Endothelial cell of umbilical vein (primary cell): Measurements from ENCODE around the gene TRMT1. TPM values are rescaled to one million over a fixed set of nuclear protein-coding genes. Genes with fewer than 3 reads are reported as not detected.

ENCODE experiments used
- BruUV-seq: library from RNA; stranded (reverse); fragments of 400-500 nt; replicated peaks from 2 replicates; lab custom pipeline; 2021; lab: Mats Ljungman, UMichigan
- CTCF ChIA-PET: fragments of 300-600, 350-600 bp; sonication (Branson Sonifier 250); formaldehyde crosslinking; loops from one replicate; lab custom pipeline; 2021; ENCODE audit warnings: antibody characterized with exemption, inconsistent platforms; lab: Charles Lee
- POLR2A ChIA-PET: fragments of 300-600, 350-600 bp; sonication (Branson Sonifier 250); formaldehyde crosslinking; loops from one replicate; lab custom pipeline; 2021; ENCODE audit warnings: antibody characterized with exemption, inconsistent platforms; lab: Charles Lee
- DNase-seq: peaks from one replicate; pipeline ENCODE4 v3.0.0-alpha.2; 2011; ENCODE audit warnings: low read depth, low spot score
- FAIRE-seq: peaks from 2 replicates; lab custom pipeline; 2011; peaks lifted over from hg19 to GRCh38; lab: Jason Lieb, UNC
- H2AFZ ChIP-seq: 2 replicates; pipeline ENCODE4 v1.6.0; 2012; ENCODE audit warnings: low read depth, low read length, control low read depth, inconsistent platforms
- H3K27ac ChIP-seq: 2 replicates; pipeline ENCODE4 v1.5.1; 2011; ENCODE audit warnings: low read depth, mild to moderate bottlenecking, control low read depth, low read length, moderate library complexity; ENCODE audit not compliant: insufficient read depth
- H3K27me3 ChIP-seq, 2 experiments: 2 replicates each; pipeline versions ENCODE4 v1.6.0 to v1.6.1; 2011; ENCODE audit warnings: low read length in 2 of 2, mixed read lengths in 1 of 2; ENCODE audit not compliant: control insufficient read depth in 2 of 2, insufficient read depth in 2 of 2
- H3K36me3 ChIP-seq, 2 experiments: 2 replicates in 1 of 2; 3 replicates in 1 of 2; pipeline ENCODE4 v1.5.1; 2011; ENCODE audit warnings: low read length in 2 of 2, mild to moderate bottlenecking in 1 of 2, moderate library complexity in 1 of 2; ENCODE audit not compliant: control insufficient read depth in 2 of 2, insufficient read depth in 2 of 2; ENCODE audit errors: extremely low read depth in 1 of 2
- H3K4me1 ChIP-seq: 3 replicates; pipeline ENCODE4 v1.5.1; 2011; ENCODE audit warnings: mild to moderate bottlenecking, low read length; ENCODE audit not compliant: control insufficient read depth, insufficient read depth; ENCODE audit errors: extremely low read depth
- H3K4me2 ChIP-seq: 2 replicates; pipeline ENCODE4 v1.6.1; 2011; ENCODE audit warnings: low read length, control low read depth, mixed read lengths; ENCODE audit not compliant: insufficient read depth
- H3K4me3 ChIP-seq, 3 experiments: fragments of 200-600 bp in 1 of 3; sonication (generic), shearing (Covaris generic) in 1 of 3; replicated peaks in 1 of 3; 2 replicates each; pipeline ENCODE4 v1.5.1; 2011 to 2016; ENCODE audit warnings: control low read depth in 3 of 3, low read length in 3 of 3, mild to moderate bottlenecking in 2 of 3, inconsistent platforms in 1 of 3, low read depth in 1 of 3, moderate library complexity in 1 of 3; ENCODE audit not compliant: insufficient read depth in 1 of 3
- H3K79me2 ChIP-seq: 2 replicates; pipeline ENCODE4 v1.6.0; 2012; ENCODE audit warnings: low read length, inconsistent platforms; ENCODE audit not compliant: control insufficient read depth, insufficient read depth
- H3K9ac ChIP-seq: replicated peaks from 2 replicates; pipeline ENCODE3; 2011; ENCODE audit warnings: low read length, control low read depth; ENCODE audit not compliant: insufficient read depth; ENCODE audit errors: extremely low read depth
- H3K9me1 ChIP-seq: replicated peaks from 3 replicates; pipeline ENCODE4 v1.6.0; 2011; ENCODE audit warnings: mild to moderate bottlenecking, low read length; ENCODE audit not compliant: control insufficient read depth, insufficient read depth; ENCODE audit errors: extremely low read depth
- H3K9me3 ChIP-seq: replicated peaks from 2 replicates; pipeline ENCODE4 v1.5.1; 2012; ENCODE audit warnings: low read length, inconsistent platforms; ENCODE audit not compliant: control insufficient read depth, insufficient read depth
- H4K20me1 ChIP-seq: replicated peaks from 2 replicates; pipeline ENCODE3; 2011; ENCODE audit warnings: mild to moderate bottlenecking, low read length; ENCODE audit not compliant: control insufficient read depth, insufficient read depth; ENCODE audit errors: extremely low read depth
- JUN ChIP-seq: IDR thresholded peaks from 2 replicates; pipeline ENCODE4 v1.6.1; 2011; ENCODE audit warnings: borderline replicate concordance, low read depth; ENCODE audit not compliant: insufficient read length, insufficient read depth
- POLR2A ChIP-seq: IDR thresholded peaks from 2 replicates; pipeline ENCODE4 v1.6.1; 2012; ENCODE audit warnings: low read depth, mild to moderate bottlenecking, control low read depth, low read length
- dilution Hi-C: fragments of 300-500 bp; cut with MboI; formaldehyde crosslinking; loops from one replicate; pipeline ENCODE4 v1.15.0; 2019; ENCODE audit warnings: low sequenced_read_pairs; ENCODE audit not compliant: extremely low pct_ligation_motif_present
- intact Hi-C: fragments of 100-400 bp; cut with micrococcal nuclease; formaldehyde crosslinking; loops from one replicate; pipeline ENCODE4 v1.10.0; 2022
- polyA plus RNA-seq, 4 experiments: library from polyadenylated mRNA; depleted of rRNA in 3 of 4; stranded (reverse) in 3 of 4; unstranded in 1 of 4; fragments of >200 nt; gene quantifications; 2 replicates each; pipeline versions ENCODE4 v1.2.1 to v1.2.3, GENCODE V29; 2011 to 2012; ENCODE audit warnings: missing spikeins in 1 of 4
- total RNA-seq: library from RNA; stranded (reverse); gene quantifications from 2 replicates; pipeline ENCODE4 v1.2.3, GENCODE V29; 2021
- TF ChIP-seq, protein P1 (sequence below): IDR thresholded peaks from 2 replicates; pipeline ENCODE4 v1.6.1; 2011; ENCODE audit not compliant: insufficient read depth, insufficient read length
- TF ChIP-seq, protein P2 (sequence below), 2 donors: IDR thresholded peaks; 1 replicate in 1 of 2; 2 replicates in 1 of 2; pipeline ENCODE4 v1.5.1; 2011; ENCODE audit warnings: low read length in 2 of 2, mild to moderate bottlenecking in 2 of 2, moderate library complexity in 2 of 2, control low read depth in 1 of 2, inconsistent platforms in 1 of 2, low read depth in 1 of 2; ENCODE audit not compliant: insufficient read depth in 1 of 2; ENCODE audit errors: extremely low read depth in 1 of 2

The TRMT1 gene
- total and polyA plus RNA-seq, 2 donors (not counting 3 experiments of a cell fraction or from before 2014, with no cell fraction given), result 46.3 to 53.0 TPM

DNA sequence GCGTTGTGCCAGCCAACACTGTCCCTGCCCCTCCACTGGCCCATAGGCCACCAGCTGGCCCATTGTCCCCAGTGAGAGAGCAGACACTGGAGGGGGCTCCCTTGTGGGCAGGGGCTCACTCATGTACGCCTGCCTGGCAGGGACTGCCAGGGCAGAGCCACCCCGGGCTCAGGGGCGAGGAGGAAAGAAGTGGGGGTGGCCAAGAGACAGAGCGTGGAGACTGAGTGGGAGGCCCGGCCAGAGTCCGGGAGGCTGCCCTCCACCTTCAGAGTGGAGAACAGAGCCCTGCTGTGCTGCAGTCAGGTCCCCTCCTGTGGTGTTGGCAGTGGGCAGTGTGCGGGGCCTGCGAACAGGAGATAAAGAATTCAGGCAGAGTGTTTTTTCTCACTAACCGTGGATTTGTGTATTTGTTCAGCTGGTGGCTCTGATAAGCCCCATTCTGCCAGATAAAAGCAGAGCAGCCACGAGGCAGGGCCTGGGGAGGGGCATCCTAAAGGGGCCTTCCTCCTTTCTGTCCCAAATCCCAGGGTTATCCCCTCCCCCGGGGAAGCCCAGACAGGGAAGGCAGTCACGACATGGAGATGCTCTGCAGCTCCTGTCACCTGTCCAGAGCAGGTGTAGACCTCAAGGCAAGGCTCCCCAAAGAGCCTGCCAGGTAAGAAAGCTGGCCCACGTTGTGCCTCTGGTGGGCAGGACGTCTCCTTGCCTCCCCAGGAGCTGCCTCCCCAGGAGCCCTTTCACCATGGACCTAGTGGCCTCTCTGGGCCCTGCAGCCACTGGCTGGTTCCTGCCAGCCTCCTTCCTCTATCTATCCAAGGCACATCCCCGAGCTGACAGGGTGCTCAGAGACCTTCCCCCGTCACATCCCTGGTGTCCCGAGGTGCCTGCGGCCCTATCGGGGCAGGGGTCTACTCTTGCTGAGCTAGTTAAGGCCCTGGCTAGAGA lies 46.9 kb downstream of the TRMT1 start:
- BruUV-seq, result no TSS peak

More for the DNA sequence above, 46.9 kb downstream of the TRMT1 start:
- ChIA-PET POLR2A (no interaction called here), CTCF (interaction anchor here (0.7 to 6.2 kb wide), 8 partner anchors 8 to 104 kb away, joined by 3 to 32 read pairs (median 8); no protein-coding TSS in a partner anchor)
- Histone ChIP-seq H3K9me3 (no peaks in the 10 kb centered on the region), H3K9me1 (no peaks in the 10 kb centered on the region), H3K9ac (no peak overlapping the region), H3K36me3 (peaks cover 0 to 6% of the 10 kb centered on the region in 2 experiments), H2AFZ (no peak overlapping the region), H4K20me1 (no peaks in the 10 kb centered on the region), H3K79me2 (no peaks in the 10 kb centered on the region), H3K4me1 (no peaks in the 10 kb centered on the region), H3K27ac (no peak overlapping the region), H3K4me2 (no peak overlapping the region), H3K4me3 (no peak overlapping the region), H3K27me3 (no peaks in the 10 kb centered on the region)
- intact Hi-C loops (no loop called here), dilution Hi-C loops (no loop called here)
- DNase-seq, result peak; percentile 41
- FAIRE-seq, result no peak
- no peak for TF ChIP-seq JUN
- TF ChIP-seq, protein P1, sequence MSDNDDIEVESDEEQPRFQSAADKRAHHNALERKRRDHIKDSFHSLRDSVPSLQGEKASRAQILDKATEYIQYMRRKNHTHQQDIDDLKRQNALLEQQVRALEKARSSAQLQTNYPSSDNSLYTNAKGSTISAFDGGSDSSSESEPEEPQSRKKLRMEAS, result no peak
- TF ChIP-seq, protein P2, sequence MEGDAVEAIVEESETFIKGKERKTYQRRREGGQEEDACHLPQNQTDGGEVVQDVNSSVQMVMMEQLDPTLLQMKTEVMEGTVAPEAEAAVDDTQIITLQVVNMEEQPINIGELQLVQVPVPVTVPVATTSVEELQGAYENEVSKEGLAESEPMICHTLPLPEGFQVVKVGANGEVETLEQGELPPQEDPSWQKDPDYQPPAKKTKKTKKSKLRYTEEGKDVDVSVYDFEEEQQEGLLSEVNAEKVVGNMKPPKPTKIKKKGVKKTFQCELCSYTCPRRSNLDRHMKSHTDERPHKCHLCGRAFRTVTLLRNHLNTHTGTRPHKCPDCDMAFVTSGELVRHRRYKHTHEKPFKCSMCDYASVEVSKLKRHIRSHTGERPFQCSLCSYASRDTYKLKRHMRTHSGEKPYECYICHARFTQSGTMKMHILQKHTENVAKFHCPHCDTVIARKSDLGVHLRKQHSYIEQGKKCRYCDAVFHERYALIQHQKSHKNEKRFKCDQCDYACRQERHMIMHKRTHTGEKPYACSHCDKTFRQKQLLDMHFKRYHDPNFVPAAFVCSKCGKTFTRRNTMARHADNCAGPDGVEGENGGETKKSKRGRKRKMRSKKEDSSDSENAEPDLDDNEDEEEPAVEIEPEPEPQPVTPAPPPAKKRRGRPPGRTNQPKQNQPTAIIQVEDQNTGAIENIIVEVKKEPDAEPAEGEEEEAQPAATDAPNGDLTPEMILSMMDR (IDR thresholded peaks at IDR 0.05; ENCODE audit: extremely low read depth in 1 of 2, insufficient read depth in 1 of 2, low read depth in 1 of 2, low read length in 2 of 2), result peak in 1 of 2 donors; percentile 12
- no peak for TF ChIP-seq POLR2A
